GM21381 (cell line): ENCODE measurements around the gene APOBEC3G.
A peak's percentile ranks its signal among the peaks of the same experiment; 100 is the strongest.

Experiments
- ATAC-seq: cut with Tn5 transposase; IDR thresholded peaks from one replicate; pipeline ENCODE4 v1.9.1; 2021; ENCODE audit warnings: mild to moderate bottlenecking, moderate library complexity; ENCODE audit not compliant: unreplicated experiment

APOBEC3G gene

DNA sequence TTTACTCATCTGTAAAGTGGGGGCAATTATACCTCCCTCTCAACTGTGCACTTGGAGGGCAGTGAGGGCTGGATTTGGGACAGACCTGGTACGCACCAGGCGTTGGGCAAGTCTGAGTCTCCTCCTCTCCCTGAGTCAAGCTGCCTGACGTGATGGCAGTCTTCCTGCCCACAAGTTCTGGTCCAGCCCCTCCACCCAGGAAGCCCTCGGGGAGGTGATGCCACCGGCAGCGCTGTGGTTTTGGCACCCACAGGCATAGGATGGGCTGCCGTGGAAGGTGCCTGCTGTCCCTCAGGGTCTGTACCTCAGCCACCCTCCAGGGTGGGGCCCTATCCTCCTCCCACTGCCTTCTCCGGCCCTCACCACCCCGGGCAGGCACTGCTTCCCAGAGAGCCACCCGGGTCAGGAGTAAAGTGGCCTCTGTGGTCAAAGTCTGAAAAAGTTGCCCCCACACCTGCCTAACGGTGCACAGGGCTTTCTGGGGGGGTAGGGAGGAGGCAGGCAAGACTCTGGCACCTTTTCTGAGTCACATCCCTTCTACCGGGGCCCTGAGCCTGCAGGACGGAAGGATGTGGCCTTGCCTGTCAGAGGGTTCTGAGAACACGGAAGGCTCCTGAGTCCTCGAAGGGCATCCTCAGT, 13.5 kb downstream of the APOBEC3G start:
- ATAC-seq = peak; percentile 43

DNA sequence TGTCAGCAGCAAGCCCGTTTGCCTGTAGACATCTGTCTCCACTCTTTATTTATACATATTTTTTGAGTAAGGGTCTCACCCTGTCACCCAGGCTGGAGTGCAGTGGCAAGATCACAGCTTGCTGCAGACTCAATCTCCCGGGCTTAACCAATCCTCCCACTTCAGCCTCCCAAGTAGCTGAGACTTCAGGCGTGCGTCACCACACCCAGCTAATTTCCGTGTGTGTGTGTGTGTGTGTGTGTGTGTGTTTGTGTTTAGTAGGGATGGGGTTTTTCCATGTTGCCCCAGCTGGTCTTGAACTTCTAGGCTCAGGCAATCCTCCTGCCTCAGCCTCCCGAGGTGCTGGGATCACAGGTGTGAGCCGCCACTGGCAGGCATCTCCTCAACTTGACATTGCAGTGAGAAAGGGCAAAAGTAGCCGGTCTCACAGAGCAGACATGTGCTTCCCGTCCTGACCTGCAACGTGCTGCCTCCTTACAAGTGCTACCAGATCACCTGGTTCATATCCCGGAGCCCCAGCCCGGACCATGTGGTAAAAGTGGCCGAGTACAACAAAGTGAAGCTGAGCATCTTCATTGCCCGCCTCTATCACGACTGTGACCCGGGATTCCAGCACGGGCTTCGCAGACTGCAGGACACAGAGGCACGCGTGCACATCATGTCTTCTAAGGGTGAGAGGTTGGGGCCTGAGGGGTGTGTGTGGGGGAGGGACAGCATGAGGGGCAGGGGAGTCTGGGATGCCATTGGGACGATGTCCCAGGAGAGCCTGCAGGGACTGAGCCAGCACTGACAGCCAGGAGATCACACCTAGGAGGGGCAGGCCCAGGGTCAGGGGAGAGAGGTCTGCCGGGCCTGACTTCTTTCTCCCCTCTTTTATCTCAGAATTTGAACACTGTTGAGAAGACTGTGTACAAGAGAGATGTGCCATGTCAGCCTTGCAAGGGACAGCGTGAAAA, 14.3 kb downstream of the APOBEC3G start:
- no peak for ATAC-seq

DNA sequence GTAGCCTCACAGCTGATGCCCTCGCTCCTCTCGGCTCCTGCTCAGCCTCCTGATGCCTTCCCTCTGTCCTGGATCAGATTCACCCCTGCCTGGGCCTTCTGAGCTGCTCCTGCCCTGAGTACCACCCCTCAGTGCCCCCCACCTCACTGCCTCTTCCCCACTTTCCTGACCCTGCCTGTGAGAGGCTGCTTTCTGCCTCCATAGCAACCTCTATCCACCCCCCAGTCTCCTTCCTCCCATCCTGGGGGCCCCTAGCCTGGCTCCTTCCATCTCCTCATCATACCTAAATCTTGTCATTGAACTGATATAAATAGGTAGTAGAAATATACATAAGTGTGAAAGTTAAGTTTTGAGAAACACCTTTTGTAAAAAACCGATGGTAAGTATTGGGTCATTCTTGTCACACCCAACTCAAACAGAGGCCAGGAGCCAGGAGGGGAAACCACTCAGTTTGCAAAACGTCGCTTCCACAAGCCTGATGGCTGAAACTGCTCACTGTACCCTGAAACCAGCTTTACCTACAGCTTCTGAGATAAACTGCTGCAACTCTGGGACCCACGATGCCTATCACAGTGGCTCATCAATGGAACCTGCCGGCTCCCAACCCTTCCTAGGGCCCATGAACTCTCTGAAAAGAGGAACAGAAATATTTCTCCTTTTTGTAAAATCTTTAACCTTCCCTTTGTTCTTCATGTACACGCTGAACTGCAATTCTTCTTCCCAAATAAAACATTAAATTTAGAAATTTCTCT, 15.2 kb downstream of the APOBEC3G start:
- ATAC-seq = no peak

DNA sequence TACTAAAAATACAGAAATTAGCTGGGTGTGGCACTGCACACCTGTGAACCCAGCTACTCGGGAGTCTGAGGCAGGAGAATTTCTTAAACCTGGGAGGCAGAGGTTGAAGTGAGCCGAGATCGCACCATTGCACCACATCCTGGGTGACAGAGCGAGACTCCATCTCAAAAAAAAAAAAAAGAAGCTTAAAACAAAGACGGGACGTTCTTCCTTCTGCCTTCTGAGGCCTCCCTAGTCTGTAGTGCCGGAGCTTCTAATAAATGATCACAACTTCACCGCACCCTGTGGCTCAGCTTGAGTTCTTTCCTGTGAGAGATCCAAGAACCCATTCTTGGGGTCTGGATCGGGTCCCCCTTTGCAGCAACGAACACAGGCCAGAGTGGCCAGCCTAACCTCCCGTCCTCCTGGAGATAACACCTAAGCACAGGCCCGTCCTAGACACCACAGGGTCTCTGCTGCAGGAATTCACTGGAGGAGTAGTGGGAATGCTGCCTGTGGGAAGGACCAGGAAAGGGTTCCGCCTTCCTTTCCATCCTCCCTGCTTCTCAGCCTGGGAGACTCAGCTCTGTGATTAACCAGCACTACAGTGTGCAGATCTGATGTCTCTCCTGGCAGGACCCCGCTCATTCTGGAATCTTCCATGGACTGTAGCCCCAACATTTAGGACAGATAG, 17.8 kb downstream of the APOBEC3G start:
- ATAC-seq = no peak

DNA sequence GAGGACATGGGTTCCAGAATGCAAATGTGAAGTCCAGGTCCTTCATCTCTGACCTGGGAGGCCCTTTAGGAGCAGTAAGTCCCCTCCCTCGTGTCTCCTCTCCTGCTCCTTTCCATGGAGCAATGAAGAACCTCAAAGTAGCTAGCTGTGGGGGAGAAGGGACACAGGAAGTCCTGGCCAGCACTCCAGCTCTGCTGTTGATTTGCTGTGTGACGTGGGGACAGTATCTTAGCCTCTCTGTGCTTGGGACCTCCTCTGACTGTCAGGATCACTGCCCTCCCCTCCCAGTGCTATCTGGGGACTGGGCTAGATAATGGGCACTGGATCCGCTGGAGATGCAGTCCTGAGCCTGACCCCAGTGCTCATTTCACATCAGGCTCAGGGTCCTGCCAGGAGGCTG, 18.9 kb downstream of the APOBEC3G start:
- ATAC-seq = no peak

DNA sequence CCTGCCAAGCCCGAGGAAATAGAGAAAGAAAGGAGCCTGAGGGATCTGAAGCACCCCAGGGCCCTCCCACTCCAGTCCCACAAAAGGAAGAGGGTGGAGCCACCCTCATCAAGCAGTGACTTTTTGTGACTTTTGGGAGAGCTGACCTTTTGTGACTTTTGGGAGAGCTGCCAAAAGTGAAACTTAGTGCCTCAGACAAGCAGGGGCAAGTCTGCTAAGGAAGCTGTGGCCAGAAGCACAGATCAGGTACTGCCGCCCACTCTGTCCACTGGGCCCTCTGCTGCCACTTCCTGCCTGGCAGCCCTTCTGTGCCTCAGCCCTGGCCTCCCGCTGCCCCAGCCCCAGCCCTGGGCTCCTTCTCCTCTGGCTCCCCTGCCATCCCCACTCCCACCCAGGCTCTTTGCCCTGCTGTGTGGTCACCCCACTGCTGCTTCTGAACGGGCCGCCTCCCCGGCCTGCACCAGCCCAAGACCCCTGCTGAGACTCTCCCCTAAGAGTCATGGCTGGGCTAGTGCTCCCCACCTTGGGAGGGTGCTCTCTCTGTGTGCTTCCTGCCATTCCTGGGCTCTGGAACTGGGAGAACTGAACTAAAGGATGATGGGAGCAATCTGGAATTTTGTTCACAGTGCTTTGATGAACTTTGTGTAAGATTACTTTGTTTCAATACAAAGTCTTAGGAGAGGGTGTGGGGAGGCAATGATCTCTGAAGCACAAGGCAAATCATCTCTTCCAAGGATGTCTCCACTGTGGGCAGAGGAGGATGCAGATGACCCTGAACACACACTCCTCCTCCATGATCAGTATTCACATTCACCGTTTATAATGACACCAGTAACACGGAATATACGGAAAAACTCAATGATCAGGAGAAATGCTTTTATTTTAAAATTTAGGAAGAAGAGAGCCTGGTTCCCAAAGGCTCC, 20.3 kb downstream of the APOBEC3G start, which contains the start of gene APOBEC3H:
Gene APOBEC3H, plus strand, starts transcription at position 147 of the 923 bp plus-strand sequence. CDS start 3,035 bp downstream, outside the sequence.
- ATAC-seq = no peak

DNA sequence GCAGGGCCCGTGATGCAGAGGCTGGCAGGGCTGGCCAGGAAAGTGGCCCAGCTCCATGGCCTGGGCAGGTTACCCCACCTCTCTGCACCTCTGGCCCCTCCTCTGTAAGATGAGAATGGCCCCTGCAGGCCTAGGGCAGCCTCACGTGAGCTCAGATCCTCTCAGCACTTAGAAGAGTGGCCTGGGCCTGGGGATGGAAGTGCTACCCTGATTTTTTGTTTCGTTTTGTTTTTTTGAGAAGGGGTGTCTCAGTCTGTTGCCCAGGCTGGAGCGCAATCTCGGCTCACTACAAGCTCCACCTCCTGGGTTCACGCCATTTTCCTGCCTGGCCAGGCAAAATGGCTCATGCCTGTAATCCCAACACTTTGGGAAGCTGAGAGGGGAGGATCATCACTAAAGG, 21.0 kb downstream of the APOBEC3G start:
- ATAC-seq = no peak

DNA sequence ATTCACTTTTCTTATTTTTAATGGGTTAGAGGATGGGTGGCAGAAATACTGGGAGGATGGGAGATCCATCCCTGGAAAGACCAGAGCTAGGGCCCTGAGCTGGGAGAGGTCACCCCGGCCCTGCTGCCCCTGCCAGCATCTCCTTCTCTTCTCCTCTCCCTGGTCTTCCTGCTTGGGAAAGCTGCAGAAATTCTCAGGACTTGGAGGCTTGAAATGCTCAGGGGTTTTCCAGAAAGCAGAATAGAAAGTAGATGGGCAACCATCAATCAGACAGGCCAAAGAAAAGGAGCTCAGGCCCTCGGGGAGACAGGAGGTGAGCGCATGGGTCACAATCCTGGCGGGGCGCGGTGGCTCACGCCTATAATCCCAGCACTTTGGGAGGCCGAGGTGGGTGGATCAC, 21.5 kb downstream of the APOBEC3G start:
- no peak for ATAC-seq

DNA sequence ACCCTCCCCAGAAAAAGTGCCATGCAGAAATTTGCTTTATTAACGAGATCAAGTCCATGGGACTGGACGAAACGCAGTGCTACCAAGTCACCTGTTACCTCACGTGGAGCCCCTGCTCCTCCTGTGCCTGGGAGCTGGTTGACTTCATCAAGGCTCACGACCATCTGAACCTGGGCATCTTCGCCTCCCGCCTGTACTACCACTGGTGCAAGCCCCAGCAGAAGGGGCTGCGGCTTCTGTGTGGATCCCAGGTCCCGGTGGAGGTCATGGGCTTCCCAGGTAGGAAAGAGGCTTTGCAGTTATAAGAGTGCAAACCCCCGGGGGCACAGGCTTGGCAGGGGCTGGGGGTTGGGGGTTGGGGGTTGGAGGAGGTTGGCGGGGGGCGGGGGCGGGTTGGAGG, 24.2 kb downstream of the APOBEC3G start:
- no peak for ATAC-seq

DNA sequence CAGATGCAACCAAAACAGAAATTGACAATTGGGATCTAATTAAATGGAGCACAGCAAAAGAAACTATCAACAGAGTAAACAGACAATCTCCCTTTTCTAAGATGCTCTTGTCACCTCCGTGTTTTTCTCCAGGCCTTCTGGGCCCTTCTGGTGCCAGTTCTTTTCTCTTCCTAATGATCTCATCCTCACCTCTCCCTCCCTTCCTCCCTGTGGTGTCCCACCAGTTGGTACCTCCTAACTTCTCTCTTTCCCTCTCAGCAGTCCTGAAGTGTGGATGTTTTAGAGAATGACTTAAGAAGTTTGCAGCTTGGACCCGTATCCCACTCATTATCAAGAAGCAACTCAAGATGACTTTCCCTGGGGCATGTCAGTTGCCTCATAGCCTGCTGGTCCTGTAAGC, 26.4 kb downstream of the APOBEC3G start:
- no peak for ATAC-seq

DNA sequence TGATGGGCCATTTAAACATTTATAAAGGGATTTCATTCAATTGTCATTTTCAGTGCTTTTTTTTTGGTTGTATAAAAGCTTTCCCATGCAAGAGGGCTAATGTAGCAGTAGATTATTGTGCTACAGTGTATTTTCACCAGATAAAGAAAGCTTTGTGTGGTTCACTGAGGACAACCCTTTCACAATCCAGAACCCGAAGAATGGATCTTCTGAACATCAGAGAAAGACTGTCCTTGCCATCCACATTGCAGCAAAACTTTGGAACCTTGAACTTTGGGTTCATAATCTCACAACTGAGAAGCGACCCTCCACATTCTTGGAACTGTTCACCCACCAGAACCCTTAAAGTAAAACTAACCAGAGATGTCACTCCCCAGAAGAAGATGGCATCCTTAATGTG, 29.3 kb downstream of the APOBEC3G start:
- ATAC-seq = no peak

DNA sequence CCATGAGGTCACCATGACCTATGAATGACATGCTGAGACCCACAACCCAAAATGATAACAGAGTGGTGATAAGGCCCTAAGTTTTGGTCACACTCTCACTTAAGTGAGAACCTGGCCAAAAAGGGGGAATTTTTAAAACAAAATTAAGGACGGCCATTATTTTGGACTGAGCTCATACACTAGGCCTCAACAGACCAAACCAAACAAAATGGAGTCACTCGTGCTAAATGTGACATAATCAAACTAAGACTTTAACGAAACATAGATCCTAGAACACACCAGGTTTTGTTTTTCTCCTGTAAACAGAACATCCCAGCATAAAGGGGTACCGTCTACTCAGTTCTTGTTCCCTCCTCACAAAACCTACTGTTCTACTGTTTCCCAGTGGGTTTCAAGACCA, 31.4 kb downstream of the APOBEC3G start:
- no peak for ATAC-seq

DNA sequence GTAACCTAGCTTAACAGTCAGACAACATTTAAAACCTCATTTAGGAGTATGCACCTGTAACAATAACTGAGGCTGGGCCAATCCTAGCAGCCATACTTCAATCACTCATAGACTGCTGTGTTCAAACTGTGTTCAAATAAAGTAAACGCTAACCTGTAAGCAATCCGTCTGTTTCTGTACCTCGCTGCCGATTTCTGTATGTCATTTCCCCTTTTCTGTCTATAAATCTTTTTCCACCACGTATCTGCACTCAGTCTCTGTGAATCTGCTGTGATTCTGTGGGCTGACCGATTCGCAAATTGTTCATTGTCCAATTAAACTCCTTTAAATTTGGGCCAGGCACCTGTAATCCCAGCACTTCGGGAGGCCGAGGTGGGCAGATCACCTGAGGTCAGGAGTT, 32.3 kb downstream of the APOBEC3G start:
- ATAC-seq = no peak

DNA sequence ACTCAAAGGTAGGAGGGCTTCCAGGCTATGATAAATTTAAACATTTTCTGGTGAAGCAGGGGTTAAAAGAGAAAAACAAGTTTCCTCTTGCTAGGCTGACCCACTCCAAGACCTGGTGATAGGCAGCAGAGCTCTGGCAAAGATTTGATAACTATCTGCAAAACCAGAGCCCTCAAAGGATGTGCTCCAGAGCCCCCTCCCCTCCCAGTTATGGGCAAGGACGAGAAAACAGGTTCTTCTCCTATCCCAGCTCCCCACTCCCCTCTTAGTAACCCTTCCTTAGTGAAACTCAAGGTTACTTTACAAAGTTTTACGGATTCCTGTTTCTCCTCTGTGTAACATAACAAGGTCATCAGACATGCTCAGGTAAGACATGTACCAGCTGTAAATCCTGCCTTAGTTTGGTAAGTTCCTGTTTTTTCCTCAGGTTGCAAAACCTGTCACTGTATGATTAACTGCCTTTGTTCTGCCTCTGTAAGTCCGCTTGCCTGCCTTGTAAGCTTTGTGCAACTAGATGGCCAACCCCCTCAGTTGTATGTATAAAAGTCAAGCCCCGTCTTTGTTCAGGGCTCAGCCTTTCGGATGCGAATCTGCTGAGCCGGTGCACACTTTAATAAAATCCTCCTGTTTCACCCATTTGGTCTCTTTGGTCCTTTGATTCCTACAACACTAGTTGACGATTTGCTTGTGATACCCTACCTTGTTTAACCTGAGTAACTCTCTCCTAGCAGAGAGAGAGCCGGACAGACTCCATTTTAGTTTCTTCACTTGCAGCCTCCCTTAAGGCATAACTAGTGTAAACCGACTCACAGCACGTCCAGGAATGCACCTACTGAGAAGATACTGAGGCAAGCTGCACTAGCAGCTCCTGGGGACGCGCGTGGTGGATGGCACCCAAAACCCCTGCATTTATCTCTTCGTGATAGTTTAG, 33.8 kb downstream of the APOBEC3G start:
- no peak for ATAC-seq

DNA sequence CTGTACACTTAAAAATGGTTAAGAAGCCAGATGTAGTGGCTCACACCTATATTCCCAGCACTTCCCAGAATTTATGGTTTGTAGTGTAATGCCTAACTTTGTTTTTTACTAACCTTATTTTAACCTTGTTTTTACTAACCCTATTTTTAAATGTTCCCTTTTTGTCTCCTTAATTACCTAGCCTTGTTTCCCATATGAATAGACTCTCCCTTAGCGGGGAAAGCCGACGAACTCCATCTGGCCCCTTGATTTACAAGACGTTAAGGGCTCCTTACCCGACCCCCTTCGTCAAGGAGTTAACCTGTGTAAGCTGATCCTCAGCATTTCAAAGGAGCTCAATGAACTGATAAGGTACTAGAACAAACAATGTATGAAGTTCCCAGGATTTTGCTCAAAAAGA, 37.0 kb downstream of the APOBEC3G start:
- no peak for ATAC-seq

DNA sequence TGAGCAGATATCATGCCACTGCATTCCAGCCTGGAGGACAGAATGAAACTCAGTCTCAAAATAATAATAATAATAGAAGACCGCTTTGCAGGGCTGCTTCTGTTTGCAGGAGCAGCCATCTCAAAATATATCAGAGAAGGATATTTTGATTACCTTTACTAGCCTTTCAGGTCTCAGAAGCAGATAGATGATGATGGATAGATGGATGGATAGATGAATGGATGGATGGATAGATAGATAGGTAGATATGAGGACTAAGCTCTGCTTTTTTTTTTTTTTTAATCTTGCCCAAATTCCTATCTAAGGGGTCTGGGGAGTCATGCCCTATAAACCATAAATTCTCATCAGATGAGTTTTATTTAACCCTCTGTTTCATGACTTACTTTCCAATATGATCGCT, 38.5 kb downstream of the APOBEC3G start:
- ATAC-seq = no peak

DNA sequence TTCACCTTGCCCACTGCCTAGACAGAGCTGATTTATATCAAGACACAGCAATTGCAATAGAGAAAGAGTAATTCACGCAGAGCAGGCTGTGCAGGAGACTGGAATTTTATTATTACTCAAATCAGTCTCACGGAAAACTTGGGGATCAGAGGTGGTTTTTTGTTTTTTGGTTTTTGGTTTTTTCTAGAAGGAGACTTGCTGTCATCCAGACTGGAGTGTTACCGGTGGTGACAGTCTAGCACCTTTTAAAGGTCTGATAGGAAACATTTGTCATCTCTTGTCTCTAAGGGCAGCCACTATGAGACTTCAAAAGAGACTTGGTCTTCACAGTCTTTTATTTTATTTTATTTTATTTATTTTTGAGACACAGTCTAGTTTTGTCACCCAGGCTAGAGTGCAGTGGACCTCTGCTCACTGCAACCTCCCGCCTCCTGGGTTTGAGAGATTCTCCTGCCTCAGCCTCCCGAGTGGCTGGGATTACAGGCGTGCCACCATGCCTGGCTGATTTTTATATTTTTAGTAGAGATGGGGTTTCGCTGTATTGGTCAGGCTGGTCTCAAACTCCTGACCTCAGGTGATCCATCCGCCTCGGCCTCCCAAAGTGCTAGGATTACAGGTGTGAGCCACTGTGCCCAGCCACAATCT, 39.0 kb downstream of the APOBEC3G start:
- ATAC-seq = no peak

DNA sequence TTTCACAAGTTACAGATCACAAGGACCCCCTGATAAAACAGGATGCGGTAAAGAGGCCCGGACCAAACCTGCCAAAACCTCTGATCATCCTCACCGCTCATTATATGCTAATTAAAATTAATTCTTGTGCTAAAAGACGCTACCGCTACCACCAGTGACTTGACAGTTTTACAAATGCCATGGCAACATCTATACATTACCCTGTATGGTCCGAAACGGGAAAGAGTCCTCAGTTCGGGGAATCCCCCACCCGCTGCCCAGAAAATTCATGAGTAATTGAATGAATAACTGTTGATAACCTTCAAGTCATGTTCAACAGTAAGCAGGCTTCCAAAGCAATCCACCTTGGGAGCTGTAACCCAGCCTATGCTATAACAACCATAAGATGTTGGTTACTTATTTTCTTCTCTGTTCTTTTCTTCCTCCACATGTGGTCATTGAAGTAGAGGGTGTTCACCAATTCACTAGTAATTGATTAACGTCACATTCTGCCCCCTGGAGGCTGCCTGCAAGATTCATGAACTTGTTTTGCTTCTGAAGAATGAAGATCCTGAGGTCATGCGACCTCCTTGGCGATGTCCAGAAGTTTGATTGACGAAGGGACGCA, 40.6 kb downstream of the APOBEC3G start:
- ATAC-seq = no peak
